Testis (tissue), 2 donors: ENCODE results near the gene C16orf92.

Experiments used
- CTCF ChIP-seq, 3 experiments: fragments of 450-650 bp in 2 of 3; fragments of 200-600 bp in 1 of 3; sonication (generic) in 1 of 3; IDR thresholded peaks; one replicate each; pipeline ENCODE4 v1.5.1; 2016 to 2019; ENCODE audit warnings: antibody characterized with exemption in 3 of 3, mild to moderate bottlenecking in 2 of 3, moderate library complexity in 1 of 3
- POLR2A ChIP-seq: fragments of 450-650 bp; IDR thresholded peaks from one replicate; pipeline ENCODE4 v1.6.1; 2017; ENCODE audit warnings: antibody characterized with exemption, mild to moderate bottlenecking, moderate library complexity

GRCh38 chr16:29978564-29979270, 44.3 kb upstream of the C16orf92 start:
- no peak for TF ChIP-seq CTCF (IDR thresholded peaks at IDR 0.05)
- TF ChIP-seq POLR2A, result no peak
